ENCODE results near the gene POU3F2.

Gene POU3F2

GRCh38 chr6:98844244-98845210, 10.2 kb downstream of the POU3F2 start:
- no peak for FAIRE-seq

GRCh38 chr6:98845211-98846020, 11.0 kb downstream of the POU3F2 start:
- FAIRE-seq, result peak; percentile 47

GRCh38 chr6:98846021-98846380, 11.6 kb downstream of the POU3F2 start:
- FAIRE-seq, result no peak

- FAIRE-seq, result no peak
These were observed 13.0 kb downstream of the POU3F2 start for GRCh38 chr6:98847416-98847778.

GRCh38 chr6:98847779-98848538, 13.6 kb downstream of the POU3F2 start:
- no peak for FAIRE-seq

- FAIRE-seq, result no peak
These were observed 14.3 kb downstream of the POU3F2 start for GRCh38 chr6:98848539-98849242.

DNA sequence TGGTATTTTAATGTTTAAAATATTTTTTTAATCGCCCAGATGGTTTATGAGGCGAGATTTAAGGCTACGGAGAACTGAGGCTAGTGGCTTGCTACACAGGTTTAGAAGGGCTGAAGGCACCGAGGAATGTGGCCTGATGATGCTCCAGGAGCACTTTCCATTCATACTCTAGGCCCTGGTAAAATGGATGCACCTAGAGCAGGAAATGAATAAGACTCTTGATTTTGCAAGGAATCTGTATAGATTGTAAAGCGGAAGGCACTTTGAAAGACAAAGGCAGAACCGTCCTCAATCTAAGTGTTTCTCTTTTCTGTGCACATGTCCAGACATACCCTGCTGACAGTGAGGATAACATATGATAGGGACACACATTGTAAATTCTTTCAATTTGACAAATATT, 30.1 kb downstream of the POU3F2 start:
- no peak for FAIRE-seq

DNA sequence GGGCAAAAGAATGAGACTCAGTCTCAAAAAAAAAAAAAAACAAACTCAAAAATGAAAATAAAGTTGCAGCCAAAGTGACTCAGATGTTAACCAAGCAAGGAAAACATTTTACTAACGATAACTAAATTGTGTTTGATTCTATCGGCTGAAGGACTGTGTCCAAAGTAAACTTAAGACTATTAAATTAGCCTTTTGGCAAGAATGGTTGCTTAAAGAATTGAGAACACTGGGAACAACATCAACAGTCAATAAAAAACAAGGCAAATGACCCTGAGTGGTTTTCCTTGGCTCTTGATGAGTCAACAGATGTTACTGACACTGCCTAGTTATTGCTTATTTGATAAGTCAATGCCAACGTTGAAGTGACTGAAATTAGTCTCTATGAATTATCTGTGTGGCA, 36.7 kb downstream of the POU3F2 start:
- no peak for FAIRE-seq

- no peak for FAIRE-seq
These were observed 37.4 kb downstream of the POU3F2 start for GRCh38 chr6:98871821-98872220.

GRCh38 chr6:98875375-98875774, 41.0 kb downstream of the POU3F2 start:
- FAIRE-seq, result no peak

DNA sequence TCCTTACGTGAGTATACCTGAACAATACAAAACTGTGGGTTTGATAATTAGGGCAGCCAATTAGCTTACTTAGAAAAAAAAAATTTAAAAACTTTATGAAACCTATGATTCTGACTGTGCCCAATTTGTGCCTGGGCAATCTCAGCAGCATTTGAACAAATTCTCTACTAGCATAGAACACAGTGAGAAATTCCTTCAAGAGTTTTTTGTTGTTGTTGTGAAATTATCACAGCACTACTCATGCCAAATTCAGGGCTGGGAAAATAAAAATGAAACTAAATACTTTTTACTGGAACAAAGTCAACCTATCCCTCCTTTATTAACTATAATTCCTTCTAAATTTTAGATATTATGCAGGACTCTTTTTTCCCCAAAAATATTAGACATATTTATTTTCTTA, 42.9 kb downstream of the POU3F2 start:
- no peak for FAIRE-seq

- no peak for FAIRE-seq
These were observed 46.1 kb downstream of the POU3F2 start for GRCh38 chr6:98880486-98880885.

GRCh38 chr6:98885330-98885729, 51.0 kb downstream of the POU3F2 start:
- FAIRE-seq, result no peak

GRCh38 chr6:98887650-98888049, 53.3 kb downstream of the POU3F2 start:
- no peak for FAIRE-seq

Measured in G401.6 (cell line).